Mammary epithelial cell (primary cell): ENCODE measurements around the gene ZC3H7A.

ENCODE experiments used
- CTCF ChIP-seq, 2 donors: IDR thresholded peaks in 1 of 2; conservative IDR thresholded peaks in 1 of 2; 2 replicates each; pipeline ENCODE4 v1.5.1; 2011 to 2012; ENCODE audit warnings: inconsistent platforms in 2 of 2, low read length in 2 of 2, mild to moderate bottlenecking in 2 of 2, control low read depth in 1 of 2, low read depth in 1 of 2; ENCODE audit not compliant: insufficient read depth in 1 of 2; ENCODE audit errors: extremely low read depth in 1 of 2
- EZH2 ChIP-seq: IDR thresholded peaks from 2 replicates; pipeline ENCODE4 v1.6.1; 2012; ENCODE audit warnings: low read length, inconsistent platforms, borderline replicate concordance

- TF ChIP-seq CTCF (conservative IDR thresholded peaks at IDR 0.05 in 1 of 2, IDR thresholded peaks at IDR 0.05 in 1 of 2; ENCODE audit: extremely low read depth in 1 of 2, insufficient read depth in 1 of 2, low read depth in 1 of 2, low read length in 2 of 2) (no peak), EZH2 (no peak)
Measured at GRCh38 chr16:11752856-11753255, 44.2 kb downstream of the ZC3H7A start.
